HG02852 (cell line): Measurements from ENCODE around the gene AMOT.

Experiments used
- ATAC-seq: cut with Tn5 transposase; IDR thresholded peaks from one replicate; pipeline ENCODE4 v1.9.1; 2021; ENCODE audit warnings: mild to moderate bottlenecking, moderate library complexity; ENCODE audit not compliant: unreplicated experiment

AMOT gene

GRCh38 chrX:112753116-112753515 is 87.5 kb downstream of the AMOT start:
- no peak for ATAC-seq

GRCh38 chrX:112751076-112751475 is 89.6 kb downstream of the AMOT start:
- ATAC-seq, result no peak

GRCh38 chrX:112746812-112747595 is 93.6 kb downstream of the AMOT start:
- no peak for ATAC-seq

GRCh38 chrX:112738347-112739033 is 102.1 kb downstream of the AMOT start:
- ATAC-seq, result peak; percentile 59

- no peak for ATAC-seq
Measured at GRCh38 chrX:112736310-112736709, 104.3 kb downstream of the AMOT start.

GRCh38 chrX:112735147-112735546 is 105.5 kb downstream of the AMOT start:
- ATAC-seq, result no peak

- peak; percentile 38 for ATAC-seq
Measured at GRCh38 chrX:112734290-112734689, 106.3 kb downstream of the AMOT start.

GRCh38 chrX:112731793-112732192 is 108.8 kb downstream of the AMOT start:
- no peak for ATAC-seq
